ENCODE data around the gene MOCS1. TPM values are rescaled to one million over a fixed set of nuclear protein-coding genes. Genes with fewer than 3 reads are reported as not detected.

Gene MOCS1
- total RNA-seq, 2 experiments from 2014 or later = 0.51 to 0.76 TPM

- Mint-ChIP-seq H3K27ac (no peak overlapping the region), H3K4me1 (ENCODE audit: low read depth) (no peaks in the 10 kb centered on the region), H3K36me3 (no peaks in the 10 kb centered on the region), H3K27me3 (peaks cover 3% of the 10 kb centered on the region), H3K9me3 (no peaks in the 10 kb centered on the region), H3K4me3 (no peak overlapping the region)
- intact Hi-C loops (cut with micrococcal nuclease) = no loop called here
- no peak for DNase-seq
- POLR2A ChIA-PET = no interaction called here
- CTCF ChIA-PET = no interaction called here
Observed at GRCh38 chr6:39915866-39916265, 18.4 kb downstream of the MOCS1 start.

- Mint-ChIP-seq H3K4me1 (ENCODE audit: low read depth) (no peaks in the 10 kb centered on the region), H3K4me3 (no peak overlapping the region), H3K27ac (no peak overlapping the region), H3K9me3 (no peaks in the 10 kb centered on the region), H3K27me3 (peaks cover 3% of the 10 kb centered on the region), H3K36me3 (no peaks in the 10 kb centered on the region)
- CTCF ChIA-PET = no interaction called here
- no peak for DNase-seq
- POLR2A ChIA-PET = no interaction called here
- intact Hi-C loops (cut with micrococcal nuclease) = no loop called here
Observed at GRCh38 chr6:39914239-39914638, 20.0 kb downstream of the MOCS1 start.

- POLR2A ChIA-PET = no interaction called here
- no peak overlapping the region for H3K4me3 Mint-ChIP-seq
- intact Hi-C loops (cut with micrococcal nuclease) = no loop called here
- no peak overlapping the region for H3K27ac Mint-ChIP-seq
- no peaks in the 10 kb centered on the region for H3K4me1 Mint-ChIP-seq (ENCODE audit: low read depth)
- H3K27me3 Mint-ChIP-seq = peaks cover 3% of the 10 kb centered on the region
- H3K36me3 Mint-ChIP-seq = no peaks in the 10 kb centered on the region
- CTCF ChIA-PET = no interaction called here
- DNase-seq = no peak
- H3K9me3 Mint-ChIP-seq = no peaks in the 10 kb centered on the region
Observed at GRCh38 chr6:39913391-39913916, 20.8 kb downstream of the MOCS1 start.

- no peak for DNase-seq
- no peaks in the 10 kb centered on the region for H3K9me3 Mint-ChIP-seq
- intact Hi-C loops (cut with micrococcal nuclease) = no loop called here
- no peak overlapping the region for H3K4me3 Mint-ChIP-seq
- no peak overlapping the region for H3K27ac Mint-ChIP-seq
- ChIA-PET CTCF (no interaction called here), POLR2A (no interaction called here)
- no peaks in the 10 kb centered on the region for H3K4me1 Mint-ChIP-seq (ENCODE audit: low read depth)
- H3K27me3 Mint-ChIP-seq = peaks cover 3% of the 10 kb centered on the region
- H3K36me3 Mint-ChIP-seq = no peaks in the 10 kb centered on the region
Observed at GRCh38 chr6:39912446-39912845, 21.8 kb downstream of the MOCS1 start.

GRCh38 chr6:39911513-39912125 is 22.6 kb downstream of the MOCS1 start:
- Mint-ChIP-seq H3K4me3 (no peak overlapping the region), H3K9me3 (no peaks in the 10 kb centered on the region), H3K27me3 (peaks cover 3% of the 10 kb centered on the region), H3K36me3 (no peaks in the 10 kb centered on the region), H3K4me1 (ENCODE audit: low read depth) (no peaks in the 10 kb centered on the region), H3K27ac (no peak overlapping the region)
- intact Hi-C loops (cut with micrococcal nuclease) = no loop called here
- ChIA-PET POLR2A (no interaction called here), CTCF (interaction anchor here (0.6 kb wide), 1 partner anchor 45 kb away, joined by 3 read pairs; no protein-coding TSS in a partner anchor)
- DNase-seq = no peak

GRCh38 chr6:39910744-39911143 is 23.5 kb downstream of the MOCS1 start:
- Mint-ChIP-seq H3K4me1 (ENCODE audit: low read depth) (no peaks in the 10 kb centered on the region), H3K4me3 (no peak overlapping the region), H3K9me3 (no peaks in the 10 kb centered on the region), H3K27ac (no peak overlapping the region), H3K36me3 (no peaks in the 10 kb centered on the region), H3K27me3 (peaks cover 3% of the 10 kb centered on the region)
- intact Hi-C loops (cut with micrococcal nuclease) = no loop called here
- POLR2A ChIA-PET = no interaction called here
- CTCF ChIA-PET = no interaction called here
- DNase-seq = no peak

- no peak for DNase-seq
- intact Hi-C loops (cut with micrococcal nuclease) = no loop called here
- Mint-ChIP-seq H3K4me3 (no peak overlapping the region), H3K4me1 (ENCODE audit: low read depth) (no peaks in the 10 kb centered on the region), H3K9me3 (no peaks in the 10 kb centered on the region), H3K27ac (no peak overlapping the region), H3K27me3 (peaks cover 3% of the 10 kb centered on the region), H3K36me3 (no peaks in the 10 kb centered on the region)
- ChIA-PET POLR2A (no interaction called here), CTCF (no interaction called here)
Observed at GRCh38 chr6:39910164-39910563, 24.1 kb downstream of the MOCS1 start.

GRCh38 chr6:39909701-39910100 is 24.6 kb downstream of the MOCS1 start:
- H3K4me1 Mint-ChIP-seq (ENCODE audit: low read depth) = no peaks in the 10 kb centered on the region
- intact Hi-C loops (cut with micrococcal nuclease) = no loop called here
- DNase-seq = no peak
- ChIA-PET CTCF (no interaction called here), POLR2A (no interaction called here)
- H3K27ac Mint-ChIP-seq = no peak overlapping the region
- no peaks in the 10 kb centered on the region for H3K36me3 Mint-ChIP-seq
- no peaks in the 10 kb centered on the region for H3K9me3 Mint-ChIP-seq
- H3K4me3 Mint-ChIP-seq = no peak overlapping the region
- no peaks in the 10 kb centered on the region for H3K27me3 Mint-ChIP-seq

GRCh38 chr6:39908838-39909583 is 25.3 kb downstream of the MOCS1 start:
- no peaks in the 10 kb centered on the region for H3K9me3 Mint-ChIP-seq
- no peaks in the 10 kb centered on the region for H3K36me3 Mint-ChIP-seq
- no peak for DNase-seq
- ChIA-PET CTCF (no interaction called here), POLR2A (no interaction called here)
- no peak overlapping the region for H3K4me3 Mint-ChIP-seq
- no peaks in the 10 kb centered on the region for H3K4me1 Mint-ChIP-seq (ENCODE audit: low read depth)
- H3K27me3 Mint-ChIP-seq = no peaks in the 10 kb centered on the region
- no peak overlapping the region for H3K27ac Mint-ChIP-seq
- intact Hi-C loops (cut with micrococcal nuclease) = no loop called here

- CTCF ChIA-PET = no interaction called here
- POLR2A ChIA-PET = no interaction called here
Observed at GRCh38 chr6:39907871-39908575, 26.2 kb downstream of the MOCS1 start.

GRCh38 chr6:39906318-39906761 is 27.9 kb downstream of the MOCS1 start:
- Mint-ChIP-seq H3K36me3 (no peaks in the 10 kb centered on the region), H3K27ac (no peak overlapping the region), H3K9me3 (no peaks in the 10 kb centered on the region), H3K4me1 (ENCODE audit: low read depth) (no peaks in the 10 kb centered on the region), H3K4me3 (no peak overlapping the region), H3K27me3 (no peaks in the 10 kb centered on the region)
- POLR2A ChIA-PET = no interaction called here
- intact Hi-C loops (cut with micrococcal nuclease) = no loop called here
- CTCF ChIA-PET = no interaction called here
- DNase-seq = no peak

More at GRCh38 chr6:39907871-39908575, 26.2 kb downstream of the MOCS1 start:
- Mint-ChIP-seq H3K27ac (no peak overlapping the region), H3K27me3 (no peaks in the 10 kb centered on the region), H3K36me3 (no peaks in the 10 kb centered on the region), H3K4me1 (ENCODE audit: low read depth) (no peaks in the 10 kb centered on the region), H3K9me3 (no peaks in the 10 kb centered on the region), H3K4me3 (no peak overlapping the region)
- intact Hi-C loops (cut with micrococcal nuclease) = no loop called here
- DNase-seq = no peak

- Mint-ChIP-seq H3K9me3 (no peaks in the 10 kb centered on the region), H3K36me3 (no peaks in the 10 kb centered on the region), H3K4me1 (ENCODE audit: low read depth) (no peaks in the 10 kb centered on the region), H3K27ac (no peak overlapping the region), H3K4me3 (no peak overlapping the region), H3K27me3 (no peaks in the 10 kb centered on the region)
- ChIA-PET POLR2A (no interaction called here), CTCF (no interaction called here)
- no peak for DNase-seq
- intact Hi-C loops (cut with micrococcal nuclease) = no loop called here
Observed at GRCh38 chr6:39905640-39905975, 28.7 kb downstream of the MOCS1 start.
